ENCODE results near the gene KCNE3. TPM values are rescaled to one million over a fixed set of nuclear protein-coding genes. Genes with fewer than 3 reads are reported as not detected.

The KCNE3 gene
- total RNA-seq, 2 experiments from 2014 or later, result not detected

Other genes with a start within 250 kb of the KCNE3 start
- not detected for gene P4HA3, start 155.9 kb downstream of the KCNE3 start, total RNA-seq
- gene PGM2L1, start 69.1 kb downstream of the KCNE3 start, total RNA-seq, result 1 to 10 TPM; 6.1 to 6.5 TPM
- gene LIPT2, start 26.2 kb upstream of the KCNE3 start, total RNA-seq, result 1 to 10 TPM; 3.1 to 4.4 TPM
- 10 to 100 TPM; 45.4 to 50.4 TPM for gene POLD3, start 125.0 kb upstream of the KCNE3 start, total RNA-seq